SW 1271 (cell line): ENCODE results near the gene HLA-DMB.

Experiments used
- DNase-seq, 2 experiments: peaks; one replicate each; lab custom pipeline; 2025; lab: John Stamatoyannopoulos, UW

Gene HLA-DMB

GRCh38 chr6:32940656-32941213, at the start of gene HLA-DMB:
TSS of gene HLA-DMB (minus strand) at chr6:32941028. CDS start at chr6:32940807, 221 bp downstream.
- peak; percentile 36 to 82 for DNase-seq

- DNase-seq, result peak in 1 of 2 experiments; percentile 12
These were observed 48.5 kb upstream of the HLA-DMB start for GRCh38 chr6:32989368-32989767.

DNA sequence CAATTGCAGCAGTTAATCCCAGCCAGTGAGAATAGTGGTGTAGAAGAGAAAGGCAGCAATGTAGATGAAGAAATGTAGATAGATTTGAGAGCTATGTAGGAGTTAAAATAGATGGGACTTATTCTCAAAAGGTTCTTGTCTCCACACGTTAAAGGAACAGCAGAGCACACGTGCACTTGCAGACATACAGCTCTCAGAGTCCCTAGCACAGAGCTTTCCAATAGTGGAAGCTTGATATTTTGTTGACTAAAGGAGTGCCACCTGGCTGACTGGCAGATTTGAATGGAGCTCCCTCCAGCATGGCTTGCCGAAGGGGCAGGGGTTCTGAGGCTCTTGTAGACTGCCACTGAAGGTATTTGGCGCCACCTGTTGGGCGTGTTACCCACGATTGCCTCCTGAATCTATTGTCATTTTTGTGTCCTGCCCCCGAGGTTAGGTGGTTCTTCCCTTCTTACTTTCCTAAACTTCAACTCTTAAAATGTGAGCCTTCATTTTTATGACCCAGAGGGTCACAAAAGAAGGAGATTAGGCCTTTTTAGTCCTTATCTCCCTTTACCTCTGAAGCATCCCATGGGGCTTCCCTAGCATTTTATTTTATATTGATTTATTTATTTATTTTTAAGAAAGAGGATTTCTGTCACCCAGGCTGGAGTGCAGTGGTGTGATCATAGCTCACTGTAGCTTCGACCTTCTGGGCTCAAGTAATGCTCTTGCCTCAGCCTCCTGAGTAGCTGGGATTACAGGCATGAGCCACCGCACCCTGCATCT, 44.0 kb upstream of the HLA-DMB start:
- DNase-seq, result peak; percentile 44 to 83

DNA sequence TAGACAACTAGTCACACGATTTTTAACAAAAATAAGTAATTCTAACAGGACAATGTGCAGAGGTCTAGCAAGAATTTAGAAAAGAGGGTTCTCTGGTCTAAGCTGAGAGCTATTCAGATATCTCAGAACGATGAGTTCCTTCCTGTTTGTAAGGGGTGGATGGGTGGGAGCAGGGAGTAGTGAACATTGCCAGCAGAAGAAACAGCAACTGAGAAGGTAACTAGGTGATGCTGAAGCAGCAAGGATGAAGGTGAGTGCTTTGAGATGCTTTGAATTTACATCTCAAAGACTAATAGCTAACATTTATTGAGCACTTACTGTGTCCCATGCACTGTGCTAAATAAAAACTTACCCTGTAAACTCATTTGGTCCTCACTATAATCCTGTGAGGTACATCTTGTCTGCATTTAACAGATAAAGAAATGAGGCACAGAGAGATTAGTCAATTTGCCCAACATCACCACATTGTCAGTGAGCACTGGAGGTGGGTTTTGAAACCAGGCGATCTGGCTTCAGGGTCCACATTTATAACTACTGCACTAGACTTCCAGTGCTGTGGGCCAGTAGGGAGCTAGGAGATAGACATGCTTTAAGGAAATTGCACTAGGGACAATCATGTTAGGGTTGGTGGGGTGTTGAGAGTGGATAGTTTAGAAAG, 43.3 kb upstream of the HLA-DMB start:
- DNase-seq, result no peak

DNA sequence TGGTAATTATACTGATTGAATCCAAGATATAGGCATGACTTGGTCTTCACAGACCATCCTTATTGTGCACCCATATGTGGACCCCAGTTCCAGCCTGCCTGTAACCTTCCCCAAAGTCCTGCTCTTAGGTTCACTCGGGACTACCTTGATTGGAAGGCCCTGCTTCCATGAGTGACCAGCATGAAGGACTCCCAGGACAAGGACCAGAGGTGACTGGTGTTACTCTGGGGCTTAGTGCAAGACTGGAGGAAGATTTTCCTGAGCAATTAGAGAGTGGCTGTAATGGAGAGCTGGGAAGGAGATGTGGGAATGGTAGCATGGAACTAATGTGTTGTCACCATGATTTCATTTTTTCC, 42.6 kb upstream of the HLA-DMB start:
- DNase-seq, result no peak

DNA sequence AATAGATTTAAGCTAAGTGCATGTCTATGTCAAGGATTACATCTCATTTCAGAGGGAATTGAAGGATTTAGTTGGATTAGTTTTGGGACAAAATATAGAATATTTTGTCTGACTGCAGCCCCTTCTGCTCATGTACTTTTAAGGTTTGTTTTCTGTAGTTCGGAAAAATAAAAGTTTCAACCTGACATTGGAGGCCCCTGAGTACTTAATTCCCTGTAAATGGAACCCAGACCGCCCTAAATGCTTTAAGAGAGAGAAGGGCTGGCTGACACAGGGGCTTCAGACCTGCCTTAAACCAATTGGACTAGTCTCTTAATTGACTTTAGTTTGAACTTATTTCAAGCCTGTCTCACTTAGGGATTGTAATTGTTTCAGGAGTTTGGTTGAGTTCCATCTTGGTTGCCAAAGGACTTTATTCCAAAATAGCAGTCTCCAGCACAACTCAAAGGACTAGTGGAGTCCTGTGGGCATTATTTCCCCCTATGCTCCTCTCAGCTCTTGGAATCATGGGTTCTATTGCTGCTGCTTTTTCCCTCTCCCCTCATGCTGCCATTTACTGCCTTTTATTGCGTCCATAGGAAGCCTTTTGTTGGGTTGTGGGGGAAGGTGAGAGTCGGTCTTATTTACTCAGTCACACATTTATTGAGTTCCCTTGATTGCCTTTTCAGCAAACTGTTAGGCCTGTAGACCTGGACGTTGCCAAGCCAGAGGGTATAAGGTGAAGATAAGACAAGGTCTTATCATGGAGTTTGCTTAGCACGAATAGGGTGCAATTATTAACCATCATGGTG, 42.1 kb upstream of the HLA-DMB start:
- DNase-seq, result no peak

DNA sequence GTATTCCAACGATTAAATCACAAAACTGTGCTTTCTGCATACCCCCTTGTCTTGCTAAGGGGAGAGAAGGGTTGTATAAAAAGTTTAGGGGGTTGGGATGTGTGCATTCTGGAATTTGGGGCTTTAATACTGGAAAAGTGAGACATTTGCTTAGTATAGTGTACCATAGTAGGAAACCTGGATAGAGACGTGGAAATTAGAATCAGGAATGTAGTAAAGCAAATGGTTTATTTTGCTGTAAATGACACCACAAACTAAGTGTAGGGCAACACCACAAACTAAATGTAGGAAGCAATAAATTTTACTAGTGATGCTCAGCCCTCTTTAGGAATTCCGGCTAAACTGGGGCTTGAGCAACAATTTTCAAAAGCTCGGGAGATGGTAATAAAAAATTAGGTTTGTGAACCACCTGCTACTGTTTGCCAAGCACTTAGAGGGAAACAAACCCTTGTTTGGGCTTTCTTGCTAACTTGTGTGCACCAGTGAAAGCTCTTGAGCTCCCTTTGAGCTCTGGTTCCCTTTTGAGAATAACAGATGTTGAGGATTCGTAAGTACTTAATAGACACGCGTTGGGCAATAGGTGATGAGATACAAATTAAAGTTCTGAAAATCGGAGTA, 41.4 kb upstream of the HLA-DMB start:
- DNase-seq, result no peak

DNA sequence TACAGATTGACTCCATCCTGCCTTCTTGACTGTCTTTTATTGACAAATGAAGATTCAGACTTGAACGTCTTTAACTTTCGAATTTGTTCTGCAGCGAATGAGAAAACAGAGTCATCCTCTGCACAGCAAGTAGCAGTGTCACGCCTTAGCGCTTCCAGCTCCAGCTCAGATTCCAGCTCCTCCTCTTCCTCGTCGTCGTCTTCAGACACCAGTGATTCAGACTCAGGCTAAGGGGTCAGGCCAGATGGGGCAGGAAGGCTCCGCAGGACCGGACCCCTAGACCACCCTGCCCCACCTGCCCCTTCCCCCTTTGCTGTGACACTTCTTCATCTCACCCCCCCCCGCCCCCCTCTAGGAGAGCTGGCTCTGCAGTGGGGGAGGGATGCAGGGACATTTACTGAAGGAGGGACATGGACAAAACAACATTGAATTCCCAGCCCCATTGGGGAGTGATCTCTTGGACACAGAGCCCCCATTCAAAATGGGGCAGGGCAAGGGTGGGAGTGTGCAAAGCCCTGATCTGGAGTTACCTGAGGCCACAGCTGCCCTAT, 39.7 kb upstream of the HLA-DMB start:
- no peak for DNase-seq

DNA sequence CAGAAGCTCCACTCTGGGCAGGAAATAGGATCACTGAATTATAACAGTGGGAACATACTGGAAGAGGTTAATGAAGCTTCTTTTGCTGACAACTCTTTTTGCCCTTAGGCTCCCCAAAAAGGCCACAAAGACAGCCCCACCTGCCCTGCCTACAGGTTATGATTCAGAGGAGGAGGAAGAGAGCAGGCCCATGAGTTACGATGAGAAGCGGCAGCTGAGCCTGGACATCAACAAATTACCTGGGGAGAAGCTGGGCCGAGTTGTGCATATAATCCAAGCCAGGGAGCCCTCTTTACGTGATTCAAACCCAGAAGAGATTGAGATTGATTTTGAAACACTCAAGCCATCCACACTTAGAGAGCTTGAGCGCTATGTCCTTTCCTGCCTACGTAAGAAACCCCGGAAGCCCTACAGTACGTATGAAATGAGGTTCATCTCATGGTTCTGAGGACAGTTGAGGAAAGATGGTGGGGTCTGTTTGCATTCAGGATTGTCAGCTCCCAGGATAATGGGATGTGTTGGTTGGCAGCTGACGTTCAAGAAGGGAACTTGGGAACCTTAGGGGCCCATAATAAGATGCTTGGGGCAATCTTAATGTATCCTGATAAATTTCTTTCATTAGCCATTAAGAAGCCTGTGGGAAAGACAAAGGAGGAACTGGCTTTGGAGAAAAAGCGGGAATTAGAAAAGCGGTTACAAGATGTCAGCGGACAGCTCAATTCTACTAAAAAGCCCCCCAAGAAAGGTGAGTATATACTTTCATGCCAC, 39.1 kb upstream of the HLA-DMB start:
- no peak for DNase-seq

DNA sequence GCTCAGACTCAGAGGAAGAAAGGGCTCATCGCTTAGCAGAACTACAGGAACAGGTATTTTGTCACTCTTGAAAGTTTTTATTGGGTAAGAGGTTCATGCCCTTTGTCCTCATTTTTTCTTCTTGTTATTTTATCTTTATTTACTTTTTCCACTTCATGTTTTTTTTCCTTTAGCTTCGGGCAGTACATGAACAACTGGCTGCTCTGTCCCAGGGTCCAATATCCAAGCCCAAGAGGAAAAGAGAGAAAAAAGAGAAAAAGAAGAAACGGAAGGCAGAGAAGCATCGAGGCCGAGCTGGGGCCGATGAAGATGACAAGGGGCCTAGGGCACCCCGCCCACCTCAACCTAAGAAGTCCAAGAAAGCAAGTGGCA, 37.1 kb upstream of the HLA-DMB start:
- no peak for DNase-seq

DNA sequence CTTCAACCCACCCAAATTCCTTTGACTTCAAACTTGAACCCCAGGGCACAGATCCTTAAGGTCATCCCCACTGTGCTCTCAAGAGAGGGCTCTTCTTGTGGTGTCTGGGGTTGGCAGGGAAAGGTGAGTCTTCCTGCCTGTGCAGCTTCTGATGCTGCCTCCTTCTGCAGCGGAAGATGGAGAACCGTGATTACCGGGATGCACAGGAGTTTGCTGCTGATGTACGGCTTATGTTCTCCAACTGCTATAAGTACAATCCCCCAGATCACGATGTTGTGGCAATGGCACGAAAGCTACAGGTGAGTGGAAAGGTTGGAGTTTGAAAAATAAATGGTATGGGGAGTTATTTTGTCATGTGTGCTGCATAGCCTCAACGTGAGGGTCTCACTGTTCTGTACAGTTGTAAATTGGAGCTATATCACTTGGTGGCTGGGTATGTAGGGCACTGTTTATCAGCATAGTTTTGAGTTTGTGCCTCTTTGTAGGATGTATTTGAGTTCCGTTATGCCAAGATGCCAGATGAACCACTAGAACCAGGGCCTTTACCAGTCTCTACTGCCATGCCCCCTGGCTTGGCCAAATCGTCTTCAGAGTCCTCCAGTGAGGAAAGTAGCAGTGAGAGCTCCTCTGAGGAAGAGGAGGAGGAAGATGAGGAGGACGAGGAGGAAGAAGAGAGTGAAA, 36.6 kb upstream of the HLA-DMB start:
- no peak for DNase-seq

DNA sequence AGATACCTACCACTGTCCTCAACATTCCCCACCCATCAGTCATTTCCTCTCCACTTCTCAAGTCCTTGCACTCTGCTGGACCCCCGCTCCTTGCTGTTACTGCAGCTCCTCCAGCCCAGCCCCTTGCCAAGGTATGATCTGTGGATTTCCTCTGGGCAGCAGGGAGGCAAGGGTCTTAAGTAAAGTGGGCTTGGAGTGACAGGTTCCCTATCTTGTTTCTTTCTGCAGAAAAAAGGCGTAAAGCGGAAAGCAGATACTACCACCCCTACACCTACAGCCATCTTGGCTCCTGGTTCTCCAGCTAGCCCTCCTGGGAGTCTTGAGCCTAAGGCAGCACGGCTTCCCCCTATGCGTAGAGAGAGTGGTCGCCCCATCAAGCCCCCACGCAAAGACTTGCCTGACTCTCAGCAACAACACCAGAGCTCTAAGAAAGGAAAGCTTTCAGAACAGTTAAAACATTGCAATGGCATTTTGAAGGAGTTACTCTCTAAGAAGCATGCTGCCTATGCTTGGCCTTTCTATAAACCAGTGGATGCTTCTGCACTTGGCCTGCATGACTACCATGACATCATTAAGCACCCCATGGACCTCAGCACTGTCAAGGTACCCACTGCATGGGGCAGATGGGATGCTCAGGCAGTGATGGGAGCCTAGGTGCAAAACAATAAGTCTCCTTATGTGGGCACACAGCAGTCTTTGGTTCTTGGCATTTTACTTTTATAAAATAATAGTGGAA, 35.7 kb upstream of the HLA-DMB start:
- no peak for DNase-seq

DNA sequence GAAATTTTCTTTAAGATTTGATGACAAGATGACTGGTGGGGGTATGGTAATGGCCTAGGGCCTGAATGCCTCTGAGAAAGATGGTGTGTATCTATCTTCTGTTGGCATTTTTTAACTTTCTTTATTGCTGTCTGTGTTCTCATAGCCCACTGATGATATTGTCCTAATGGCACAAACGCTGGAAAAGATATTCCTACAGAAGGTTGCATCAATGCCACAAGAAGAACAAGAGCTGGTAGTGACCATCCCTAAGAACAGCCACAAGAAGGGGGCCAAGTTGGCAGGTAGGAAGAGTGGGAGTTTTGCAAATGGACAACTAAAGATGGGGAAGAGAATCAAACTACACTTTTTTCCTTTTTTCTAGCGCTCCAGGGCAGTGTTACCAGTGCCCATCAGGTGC, 35.1 kb upstream of the HLA-DMB start:
- DNase-seq, result no peak

DNA sequence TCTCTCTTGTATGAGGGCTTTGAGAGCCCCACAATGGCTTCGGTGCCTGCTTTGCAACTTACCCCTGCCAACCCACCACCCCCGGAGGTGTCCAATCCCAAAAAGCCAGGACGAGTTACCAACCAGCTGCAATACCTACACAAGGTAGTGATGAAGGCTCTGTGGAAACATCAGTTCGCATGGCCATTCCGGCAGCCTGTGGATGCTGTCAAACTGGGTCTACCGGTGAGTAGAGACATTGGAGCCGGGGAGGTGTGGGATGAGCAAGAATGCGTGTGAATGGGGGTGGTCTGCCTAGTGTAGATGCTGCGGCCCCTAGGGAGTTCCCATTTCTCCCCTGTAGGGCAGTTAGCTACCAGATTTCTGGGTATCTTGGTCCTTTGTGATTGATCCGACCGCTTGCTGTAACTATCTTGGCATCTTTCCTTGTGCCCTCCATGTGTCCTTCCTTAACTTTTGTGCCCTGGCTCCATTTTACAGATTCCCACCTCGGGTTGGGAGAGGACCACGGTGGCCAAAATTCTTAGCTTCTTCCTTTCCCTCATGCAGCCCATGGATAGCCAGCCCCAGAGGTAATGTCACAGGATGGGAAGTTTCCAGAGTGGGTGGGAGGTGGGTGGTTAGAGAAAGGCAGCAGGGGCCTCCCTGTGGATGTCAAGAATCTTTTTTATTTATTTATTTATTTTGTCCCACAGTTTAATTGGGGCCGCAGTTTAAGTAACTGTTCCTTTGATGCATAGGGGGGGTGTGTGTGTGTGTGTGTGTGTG, 33.9 kb upstream of the HLA-DMB start:
- no peak for DNase-seq

DNA sequence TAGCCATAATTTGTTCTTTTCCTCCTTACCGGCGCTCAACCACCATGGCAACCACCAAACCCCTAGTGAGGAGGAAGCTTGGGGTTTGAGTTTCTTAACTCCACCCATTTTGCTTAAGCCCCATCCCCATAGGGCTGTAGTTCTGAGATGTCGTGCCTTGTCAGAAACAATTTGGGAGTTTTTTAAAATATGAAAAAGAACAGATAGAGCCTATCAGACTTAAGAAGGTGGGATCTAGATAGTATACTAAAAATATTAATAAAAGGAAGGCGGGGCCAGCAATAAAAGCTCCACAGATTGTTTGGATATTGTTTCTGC, 33.1 kb upstream of the HLA-DMB start:
- peak in 1 of 2 experiments; percentile 69 for DNase-seq

- peak in 1 of 2 experiments; percentile 62 for DNase-seq
These were observed 32.6 kb upstream of the HLA-DMB start for GRCh38 chr6:32973144-32974015.

GRCh38 chr6:32972353-32973143, 31.7 kb upstream of the HLA-DMB start:
- peak in 1 of 2 experiments; percentile 63 for DNase-seq
